IPS-18c (cell line): ENCODE measurements around the gene FAM222A.

Source experiments
- H3K4me3 ChIP-seq: 2 replicates; pipeline ENCODE4 v1.7.0; 2013; ENCODE audit warnings: low read depth, mild to moderate bottlenecking, low read length, moderate library complexity; ENCODE audit not compliant: insufficient read depth
- H3K9me3 ChIP-seq: one replicate; pipeline ENCODE4 v1.6.1; 2013; ENCODE audit warnings: mild to moderate bottlenecking, low read length, moderate library complexity; ENCODE audit not compliant: control insufficient read depth, insufficient read depth

FAM222A gene

DNA sequence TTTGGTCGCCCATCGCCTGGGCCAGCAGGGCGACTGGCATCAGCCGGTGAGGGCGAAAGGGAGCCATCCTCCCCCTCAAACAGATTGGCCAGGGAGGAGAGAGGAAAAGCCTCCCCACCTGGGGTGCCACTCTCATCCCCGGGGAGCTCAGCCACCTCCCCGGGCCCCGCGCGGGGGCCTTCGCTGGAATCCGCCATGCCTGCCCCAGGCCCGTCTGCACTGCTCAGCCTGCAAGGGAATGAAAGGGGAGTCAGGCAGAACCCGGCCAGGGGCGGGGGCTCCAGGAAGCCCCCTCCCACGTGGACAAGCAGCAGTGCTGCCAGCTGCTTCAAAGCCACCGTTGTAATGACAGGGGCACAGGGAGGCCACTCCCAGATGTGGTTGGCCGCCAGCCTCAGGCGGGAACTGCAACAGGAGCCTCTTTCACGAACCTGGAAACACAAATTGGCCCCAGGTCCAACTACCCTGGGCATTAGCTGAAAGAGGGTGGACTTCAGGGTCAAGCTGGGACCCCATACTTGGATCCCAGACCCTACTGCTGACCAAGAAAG lies 101.0 kb downstream of the FAM222A start:
- no peak overlapping the region for H3K4me3 ChIP-seq
- H3K9me3 ChIP-seq = no peaks in the 10 kb centered on the region

DNA sequence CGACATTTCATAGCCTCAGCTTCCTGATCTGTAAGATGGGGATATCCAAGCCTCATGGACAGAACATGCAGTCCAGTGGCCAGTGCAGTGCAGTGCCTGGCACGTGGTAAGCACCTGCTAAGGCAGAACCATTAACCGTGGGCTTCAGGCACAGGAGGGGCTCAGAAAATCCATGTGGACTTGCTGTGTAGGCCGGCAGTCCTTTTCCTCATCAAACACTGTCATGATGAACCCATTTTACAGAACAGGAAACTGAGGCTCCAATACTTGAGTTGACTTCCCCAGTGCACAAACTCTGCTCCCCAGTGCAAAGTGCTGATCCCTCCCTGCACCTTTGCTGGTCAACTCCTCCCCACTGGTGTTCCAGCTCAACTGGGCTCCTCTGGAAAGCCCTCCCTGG lies 101.6 kb downstream of the FAM222A start:
- no peaks in the 10 kb centered on the region for H3K9me3 ChIP-seq

DNA sequence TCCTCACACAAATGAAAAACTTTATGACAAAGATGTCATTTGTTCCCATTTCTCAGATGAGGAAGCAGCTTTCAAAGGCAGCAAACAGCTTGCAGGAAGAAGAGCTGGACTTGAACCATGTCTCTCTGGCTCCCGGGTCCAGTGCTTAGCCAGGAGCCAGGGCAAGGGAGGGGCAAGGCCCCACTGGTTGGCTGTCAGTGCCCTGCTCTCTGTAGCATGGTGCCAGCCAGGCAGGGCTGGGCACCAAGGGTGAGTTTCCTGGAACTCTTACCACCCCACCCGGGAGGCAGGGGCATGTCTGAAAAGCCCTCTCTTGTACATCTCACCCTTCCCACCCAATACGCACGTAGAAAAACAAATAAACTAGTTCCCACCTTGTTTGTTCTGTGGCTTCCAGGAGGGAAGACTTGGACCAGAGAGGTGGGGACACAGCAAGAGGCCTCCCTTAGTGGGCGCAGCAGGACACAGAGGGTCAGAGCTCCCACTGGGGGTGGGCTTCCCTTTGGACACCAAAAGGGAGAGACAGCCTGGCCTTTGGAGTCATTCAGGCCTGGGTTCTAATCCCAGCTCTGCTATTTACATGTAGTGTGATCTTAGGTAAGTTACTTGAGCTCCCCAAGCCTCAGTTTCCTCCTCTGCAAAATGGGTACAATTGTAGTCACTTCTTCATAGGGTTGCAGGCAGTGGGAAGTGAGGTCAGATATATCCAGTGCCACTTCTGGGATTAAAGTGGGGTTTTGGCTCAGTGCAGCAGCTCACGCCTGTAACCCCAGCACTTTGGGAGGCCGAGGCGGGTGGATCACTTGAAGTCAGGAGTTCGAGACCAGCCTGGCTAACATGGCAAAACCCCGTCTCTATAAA lies 102.4 kb downstream of the FAM222A start:
- Histone ChIP-seq H3K4me3 (no peak overlapping the region), H3K9me3 (no peaks in the 10 kb centered on the region)

More for the DNA sequence above, 101.6 kb downstream of the FAM222A start:
- H3K4me3 ChIP-seq = no peak overlapping the region

DNA sequence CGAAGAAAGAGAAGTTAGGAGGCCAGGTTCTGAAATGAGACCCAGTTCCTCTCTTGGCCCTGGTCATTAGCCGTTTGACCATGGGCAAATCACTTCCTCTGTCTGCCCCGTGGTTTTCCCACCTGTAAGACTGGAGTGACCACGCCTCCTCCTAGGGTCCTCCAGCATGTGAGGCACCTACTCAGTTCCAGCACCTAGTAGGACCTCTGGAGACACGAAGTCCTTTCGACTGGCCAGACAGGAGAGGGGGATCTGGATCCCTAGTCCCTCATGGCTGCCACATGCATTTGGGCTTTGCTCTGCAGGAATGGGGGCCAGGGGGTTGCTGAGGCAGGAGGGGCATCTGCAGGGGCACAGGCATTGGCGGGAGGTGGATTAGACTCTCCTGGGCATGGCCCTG lies 103.2 kb downstream of the FAM222A start:
- H3K4me3 ChIP-seq = no peak overlapping the region
- no peaks in the 10 kb centered on the region for H3K9me3 ChIP-seq

DNA sequence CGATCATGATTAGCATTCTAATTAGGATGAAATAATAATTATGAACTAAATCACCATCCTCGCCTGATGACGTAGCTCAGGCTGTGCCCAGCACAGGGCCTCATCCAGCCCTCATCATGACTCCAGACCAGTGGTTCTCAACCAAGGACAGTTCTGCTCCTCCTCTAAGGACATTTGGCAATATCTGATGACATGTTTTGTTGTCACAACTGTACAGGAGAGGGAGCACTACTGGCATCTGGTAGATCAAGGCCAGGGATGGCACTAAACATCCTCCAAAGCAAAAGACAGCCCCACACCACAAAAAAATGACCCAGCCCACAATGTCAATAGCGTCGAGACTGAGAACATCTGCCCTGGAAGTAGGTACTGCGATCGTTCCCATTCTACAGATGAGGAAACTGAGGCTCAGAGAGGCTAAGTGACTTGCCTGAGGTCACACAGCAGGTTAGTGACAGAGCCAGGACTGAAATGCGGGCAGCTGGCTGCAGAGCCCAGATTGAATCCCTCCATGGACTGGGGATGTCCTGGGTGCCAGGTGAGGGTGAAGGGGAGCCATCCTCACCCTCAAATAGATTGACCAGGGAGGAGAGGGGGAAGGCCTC lies 104.1 kb downstream of the FAM222A start:
- Histone ChIP-seq H3K9me3 (no peaks in the 10 kb centered on the region), H3K4me3 (no peak overlapping the region)

DNA sequence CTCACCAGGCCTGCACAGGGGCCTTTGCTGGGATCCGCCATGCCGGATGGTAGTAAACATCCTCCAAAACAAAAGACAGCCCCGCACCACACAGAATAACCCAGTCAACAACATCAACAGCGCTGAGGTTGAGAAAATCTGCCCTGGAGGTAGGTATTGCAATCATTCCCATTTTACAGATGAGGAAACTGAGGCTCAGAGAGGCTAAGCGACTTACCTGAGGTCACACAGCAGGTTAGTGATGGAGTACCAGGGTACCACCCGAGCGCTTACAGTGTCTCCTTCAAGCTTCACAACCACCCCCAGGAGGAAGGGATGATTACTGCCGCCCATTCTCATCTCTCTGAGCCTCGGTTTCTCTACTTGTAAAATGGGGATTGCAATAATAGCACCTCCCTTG lies 104.6 kb downstream of the FAM222A start:
- Histone ChIP-seq H3K9me3 (no peaks in the 10 kb centered on the region), H3K4me3 (no peak overlapping the region)

DNA sequence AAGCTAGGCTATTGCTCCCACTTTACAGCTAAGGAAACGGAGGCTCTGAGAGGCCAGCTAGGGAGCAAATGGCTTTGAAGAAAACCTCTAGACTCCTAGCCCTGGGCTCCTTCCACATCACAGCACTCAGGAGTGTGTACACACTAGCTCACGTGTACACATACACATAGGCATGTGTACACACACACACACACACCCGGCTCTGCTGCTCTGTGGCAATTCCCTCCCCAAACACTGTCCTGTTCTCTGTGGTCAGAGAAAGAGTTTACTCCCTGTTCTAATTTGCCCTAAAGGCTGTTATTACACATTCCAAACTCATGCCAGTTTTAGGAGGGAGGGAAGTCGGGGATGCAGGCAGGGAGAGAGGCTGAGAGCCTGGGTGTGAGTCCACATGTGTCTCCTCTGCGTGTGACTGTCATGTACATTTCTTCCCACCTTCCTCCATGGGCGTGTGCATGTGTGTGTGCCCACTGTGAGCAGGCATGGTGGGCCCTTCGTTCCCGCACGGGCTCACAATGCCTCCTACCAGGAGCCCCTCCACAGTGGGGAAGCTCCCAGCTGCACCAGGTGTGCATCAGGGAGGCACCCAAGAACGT lies 105.4 kb downstream of the FAM222A start:
- Histone ChIP-seq H3K9me3 (no peaks in the 10 kb centered on the region), H3K4me3 (no peak overlapping the region)
